NCI-H146 (cell line): Measurements from ENCODE around the gene ACBD4.

ENCODE experiments used
- DNase-seq: peaks from one replicate; lab custom pipeline; 2025; lab: John Stamatoyannopoulos, UW

The ACBD4 gene

GRCh38 chr17:45155483-45155882, 20.0 kb downstream of the ACBD4 start:
- no peak for DNase-seq

- no peak for DNase-seq
These were observed 20.8 kb downstream of the ACBD4 start for GRCh38 chr17:45156242-45156641.

GRCh38 chr17:45160447-45161287, 25.2 kb downstream of the ACBD4 start:
- peak; percentile 85 for DNase-seq

GRCh38 chr17:45161288-45162024, 26.0 kb downstream of the ACBD4 start, which contains the start of gene HEXIM2:
Gene HEXIM2 (plus strand): TSS chr17:45161875. CDS start chr17:45162794, 919 bp downstream.
- peak; percentile 99 for DNase-seq

GRCh38 chr17:45162025-45162687, 26.7 kb downstream of the ACBD4 start:
- no peak for DNase-seq

GRCh38 chr17:45164734-45165269, 29.3 kb downstream of the ACBD4 start:
- DNase-seq = no peak

GRCh38 chr17:45168991-45169752, 33.7 kb downstream of the ACBD4 start:
- no peak for DNase-seq

- DNase-seq = no peak
These were observed 34.9 kb downstream of the ACBD4 start for GRCh38 chr17:45170280-45170930.

GRCh38 chr17:45170931-45171337, 35.4 kb downstream of the ACBD4 start:
- no peak for DNase-seq

- DNase-seq = no peak
These were observed 36.1 kb downstream of the ACBD4 start for GRCh38 chr17:45171338-45172231.

GRCh38 chr17:45172232-45172540, 36.7 kb downstream of the ACBD4 start:
- DNase-seq = no peak

- peak; percentile 9 for DNase-seq
These were observed 37.2 kb downstream of the ACBD4 start for GRCh38 chr17:45172541-45173286.

GRCh38 chr17:45175759-45176115, 40.2 kb downstream of the ACBD4 start:
- no peak for DNase-seq

GRCh38 chr17:45177563-45177962, 42.1 kb downstream of the ACBD4 start:
- DNase-seq = no peak

GRCh38 chr17:45184144-45184543, 48.7 kb downstream of the ACBD4 start:
- DNase-seq = no peak

GRCh38 chr17:45186801-45187354, 51.4 kb downstream of the ACBD4 start:
- peak; percentile 5 for DNase-seq

- DNase-seq = no peak
These were observed 53.5 kb downstream of the ACBD4 start for GRCh38 chr17:45189009-45189408.

GRCh38 chr17:45190503-45191255, 55.2 kb downstream of the ACBD4 start:
- no peak for DNase-seq
